ENCODE results near the gene SNAPC4. TPM values are rescaled to one million over a fixed set of nuclear protein-coding genes. Genes with fewer than 3 reads are reported as not detected.

Gene SNAPC4
- total RNA-seq, 1 experiment from 2014 or later, result 10.8 TPM

DNA sequence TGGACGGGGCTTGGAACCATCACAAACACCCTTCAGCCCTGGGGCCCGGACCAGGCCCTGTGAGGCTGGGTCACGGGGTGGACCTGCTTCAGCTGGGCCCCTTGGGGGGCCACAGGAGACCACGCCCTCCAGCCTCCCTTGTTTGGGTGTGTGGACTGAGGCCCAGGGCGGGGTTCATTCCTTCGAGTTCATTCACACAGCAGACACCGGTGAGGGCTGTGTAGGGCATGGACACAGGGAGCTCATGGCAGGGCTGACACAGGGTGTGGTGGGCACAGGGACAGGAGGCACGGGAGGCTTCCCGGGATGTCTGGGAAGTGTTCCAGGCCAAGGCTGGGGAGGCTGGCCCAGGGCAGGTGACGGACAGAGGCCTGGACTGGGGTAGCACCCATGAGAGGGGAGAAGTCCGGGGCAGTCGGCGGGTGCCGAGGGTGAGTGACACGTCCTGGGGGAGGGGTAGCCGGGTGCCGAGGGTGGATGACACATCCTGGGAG lies 45.3 kb downstream of the SNAPC4 start:
- H3K27me3 ChIP-seq (ENCODE audit: control insufficient read depth, insufficient read depth, low read length), result no peaks in the 10 kb centered on the region
- POLR2A ChIA-PET, result no interaction called here
- peak overlapping the region in 1 of 2 experiments; percentile 14; a peak in 1 of 4 replicates for H3K4me3 ChIP-seq (ENCODE audit: low read depth in 2 of 2, low read length in 2 of 2)
- CTCF ChIA-PET, result interaction anchor here (0.6 kb wide), 1 partner anchor 12 kb away, joined by 3 read pairs; no protein-coding TSS in a partner anchor
- BruUV-seq (replicated peaks), result no TSS peak
- ATAC-seq (peak; percentile 59), DNase-seq (ENCODE audit: low read depth, low spot score) (no peak)
- no peaks in the 10 kb centered on the region for H3K36me3 ChIP-seq (ENCODE audit: control insufficient read depth, insufficient read depth, low read length)
- peaks cover 19% of the 10 kb centered on the region for H3K4me1 ChIP-seq (ENCODE audit: control insufficient read depth, insufficient read depth, low read length)
- TF ChIP-seq REST (IDR thresholded peaks at IDR 0.05; ENCODE audit: insufficient read depth in 1 of 2, low read depth in 2 of 2, low read length in 1 of 2) (no peak), SIN3A (IDR thresholded peaks at IDR 0.05; ENCODE audit: borderline replicate concordance, insufficient read depth, low read depth, low read length) (no peak), TCF7L2 (IDR thresholded peaks at IDR 0.05; ENCODE audit: low read depth, low read length) (no peak), CTCF (IDR thresholded peaks at IDR 0.05) (no peak), POLR2AphosphoS5 (IDR thresholded peaks at IDR 0.05; ENCODE audit: low read depth, low read length) (no peak)
- peak overlapping the region; percentile 51; the same call in 1 of the 2 replicates for H3K27ac ChIP-seq (ENCODE audit: low read length)
- in situ Hi-C loops (cut with HindIII; ENCODE audit: low pct_unique_long_range_greater_than_20kb, low sequenced_read_pairs), result no loop called here
- no peaks in the 10 kb centered on the region for H3K9me3 ChIP-seq (ENCODE audit: control insufficient read depth, insufficient read depth, low read depth, low read length)
- intact Hi-C loops (cut with micrococcal nuclease; ENCODE audit: unreplicated experiment), result no loop called here

- Histone ChIP-seq H3K36me3 (ENCODE audit: control insufficient read depth, insufficient read depth, low read length) (no peaks in the 10 kb centered on the region), H3K9me3 (ENCODE audit: control insufficient read depth, insufficient read depth, low read depth, low read length) (no peaks in the 10 kb centered on the region), H3K27ac (ENCODE audit: low read length) (peak overlapping the region; percentile 34), H3K27me3 (ENCODE audit: control insufficient read depth, insufficient read depth, low read length) (no peaks in the 10 kb centered on the region), H3K4me3 (ENCODE audit: low read depth in 2 of 2, low read length in 2 of 2) (no peak overlapping the region), H3K4me1 (ENCODE audit: control insufficient read depth, insufficient read depth, low read length) (peaks cover 19% of the 10 kb centered on the region)
- ChIA-PET CTCF (interaction anchor here (0.6 kb wide), 1 partner anchor 12 kb away, joined by 3 read pairs; no protein-coding TSS in a partner anchor), POLR2A (no interaction called here)
- BruUV-seq (replicated peaks), result no TSS peak
- DNase-seq (ENCODE audit: low read depth, low spot score) (no peak), ATAC-seq (peak; percentile 19)
- TF ChIP-seq TCF7L2 (IDR thresholded peaks at IDR 0.05; ENCODE audit: low read depth, low read length), result no peak
- TF ChIP-seq CTCF (IDR thresholded peaks at IDR 0.05), result no peak
- TF ChIP-seq REST (IDR thresholded peaks at IDR 0.05; ENCODE audit: insufficient read depth in 1 of 2, low read depth in 2 of 2, low read length in 1 of 2), result no peak
- no peak for TF ChIP-seq POLR2AphosphoS5 (IDR thresholded peaks at IDR 0.05; ENCODE audit: low read depth, low read length)
- TF ChIP-seq SIN3A (IDR thresholded peaks at IDR 0.05; ENCODE audit: borderline replicate concordance, insufficient read depth, low read depth, low read length), result no peak
- in situ Hi-C loops (cut with HindIII; ENCODE audit: low pct_unique_long_range_greater_than_20kb, low sequenced_read_pairs), result no loop called here
- intact Hi-C loops (cut with micrococcal nuclease; ENCODE audit: unreplicated experiment), result no loop called here
Observed at GRCh38 chr9:136353757-136354488, 46.0 kb downstream of the SNAPC4 start.
